GM19043 (cell line): ENCODE measurements around the gene CRYAA.
"Not testable (repeated sequence)": the region's sequence is repeated elsewhere in the genome, so short reads cannot be mapped to it uniquely, and the experiment has no call there.

ENCODE experiments used
- ATAC-seq: cut with Tn5 transposase; IDR thresholded peaks from one replicate; pipeline ENCODE4 v1.9.1; 2021; ENCODE audit warnings: low read depth; ENCODE audit not compliant: unreplicated experiment

The CRYAA gene

DNA sequence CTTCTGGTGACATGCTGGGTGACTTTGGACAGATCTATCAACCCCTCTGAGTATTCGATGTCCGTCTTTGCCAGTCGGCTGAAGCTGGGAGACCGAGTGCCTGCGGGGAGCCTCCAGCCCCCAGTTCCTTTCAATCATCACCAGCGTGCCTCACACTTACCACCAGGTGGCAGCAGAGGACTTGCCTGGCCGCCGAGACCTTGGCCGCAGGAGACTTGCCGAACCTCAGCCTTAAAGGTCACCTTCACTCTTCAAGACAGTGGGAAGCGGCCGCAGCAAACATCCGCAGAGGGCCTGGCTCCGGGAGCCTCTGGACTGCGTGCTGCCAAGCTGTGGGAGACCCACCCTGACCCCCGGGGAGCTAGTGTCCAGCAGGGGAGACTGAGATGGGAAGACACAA, 7.8 kb downstream of the CRYAA start:
- ATAC-seq, result not testable (repeated sequence)

DNA sequence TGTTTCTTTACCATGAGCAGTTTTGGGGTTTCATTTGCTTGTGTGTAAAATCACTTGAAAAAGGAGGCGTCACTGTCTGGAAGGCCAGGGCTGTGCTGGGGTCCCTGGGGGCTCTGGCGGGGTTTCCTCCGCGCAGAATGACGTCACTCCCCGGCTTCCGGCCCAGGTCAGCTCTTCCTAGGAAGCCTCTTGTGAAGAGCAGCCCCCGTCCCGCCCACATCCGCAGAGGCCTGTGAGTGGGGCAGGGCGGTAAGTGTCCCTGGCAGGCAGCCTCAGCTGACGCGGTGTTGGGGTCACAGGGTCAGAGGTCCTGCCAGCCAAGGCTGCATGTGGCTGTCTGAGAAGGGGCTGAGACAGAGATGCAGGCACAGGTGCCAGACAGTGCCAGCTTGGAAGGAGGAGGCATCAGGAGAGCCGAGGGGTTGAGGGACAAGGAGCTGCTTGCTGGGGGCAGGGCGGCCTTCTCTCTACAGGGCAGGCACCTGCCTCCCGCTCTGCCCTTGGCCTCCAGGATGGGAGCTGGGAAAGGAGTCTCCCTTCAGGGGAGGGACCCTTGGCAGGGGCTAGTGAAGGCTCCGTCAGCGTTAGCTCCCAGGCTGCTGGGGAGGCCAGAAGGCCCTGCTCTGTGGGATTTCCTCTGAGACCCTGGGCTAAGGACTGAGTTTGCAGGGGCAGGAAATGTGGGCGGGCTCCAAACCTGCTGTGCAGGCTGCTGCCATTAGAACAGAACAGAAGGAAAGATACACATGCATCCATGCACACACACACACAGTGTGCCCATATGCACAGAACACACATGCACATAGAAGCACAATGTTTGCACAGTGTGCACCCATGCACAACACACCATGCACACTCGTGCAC, 8.5 kb downstream of the CRYAA start:
- not testable (repeated sequence) for ATAC-seq

DNA sequence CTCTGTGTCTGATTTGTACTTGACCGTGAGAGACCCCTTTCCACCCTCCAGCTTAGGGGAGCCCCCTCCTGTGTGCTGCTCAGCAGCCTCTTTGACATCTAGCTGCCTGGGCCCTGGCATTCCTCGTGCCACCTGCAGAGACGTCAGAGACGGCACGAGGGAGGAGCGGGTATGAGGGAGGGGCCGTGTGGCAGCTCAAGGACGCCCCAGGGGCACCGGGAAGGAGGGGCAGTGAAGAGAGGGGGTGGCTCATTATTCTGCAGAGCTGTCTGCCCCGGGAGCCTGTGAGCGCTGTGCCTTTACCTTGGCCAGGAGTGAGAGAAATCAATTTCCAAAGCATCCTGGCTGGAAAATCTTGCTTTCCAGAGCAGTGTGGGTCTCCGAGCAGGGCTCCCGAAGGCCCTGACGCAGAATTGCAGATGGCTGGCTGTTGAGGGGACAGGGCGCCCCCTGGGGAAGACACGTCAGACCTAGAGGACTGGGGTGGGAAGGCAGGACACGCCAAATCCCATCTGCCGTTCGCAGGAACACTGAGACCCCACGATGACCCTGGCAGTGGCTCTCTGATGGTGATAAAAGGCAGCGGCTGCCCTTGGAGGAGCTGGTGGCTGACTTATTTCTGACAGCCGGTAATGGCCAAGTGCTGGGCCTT, 9.5 kb downstream of the CRYAA start:
- not testable (repeated sequence) for ATAC-seq

DNA sequence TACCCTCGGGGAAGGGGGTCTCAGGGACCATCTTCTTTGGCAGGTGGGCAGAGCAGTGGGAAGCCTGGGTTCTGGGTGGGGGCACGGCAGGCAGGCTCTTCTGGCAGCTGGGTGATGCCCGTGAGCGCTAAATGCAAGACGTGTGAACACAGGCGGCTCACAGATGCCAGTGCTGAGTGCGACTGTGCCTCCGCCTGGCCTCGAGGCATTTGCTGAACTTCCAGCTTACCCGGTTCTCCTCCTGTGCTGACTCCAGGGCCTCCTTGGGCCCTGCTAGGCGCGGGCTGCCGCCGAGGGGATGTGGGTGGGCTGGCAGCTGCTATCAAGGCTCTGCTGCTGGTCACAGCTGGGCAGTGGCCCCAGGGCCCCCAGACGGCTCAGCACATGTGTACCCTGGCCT, 12.2 kb downstream of the CRYAA start:
- not testable (repeated sequence) for ATAC-seq

DNA sequence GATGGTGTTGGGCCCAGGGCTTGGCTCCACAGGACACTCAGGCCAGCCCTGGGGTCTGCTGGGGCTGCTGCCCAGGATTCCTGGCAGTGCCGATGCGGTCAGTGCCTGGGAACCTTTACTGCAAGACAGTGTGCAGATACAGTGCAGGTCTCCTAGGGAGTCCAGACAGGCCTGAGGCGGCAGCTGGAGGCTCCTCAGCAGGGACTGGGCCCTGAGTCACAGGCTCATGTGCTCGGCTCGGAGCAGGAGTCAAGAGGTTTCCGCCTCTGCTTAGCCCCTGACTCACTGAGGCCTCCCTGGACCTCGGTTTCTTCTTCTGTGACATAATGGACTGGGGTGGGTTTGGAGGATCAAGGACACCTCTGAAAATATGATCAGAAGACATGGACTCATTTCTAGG, 18.5 kb downstream of the CRYAA start:
- not testable (repeated sequence) for ATAC-seq

DNA sequence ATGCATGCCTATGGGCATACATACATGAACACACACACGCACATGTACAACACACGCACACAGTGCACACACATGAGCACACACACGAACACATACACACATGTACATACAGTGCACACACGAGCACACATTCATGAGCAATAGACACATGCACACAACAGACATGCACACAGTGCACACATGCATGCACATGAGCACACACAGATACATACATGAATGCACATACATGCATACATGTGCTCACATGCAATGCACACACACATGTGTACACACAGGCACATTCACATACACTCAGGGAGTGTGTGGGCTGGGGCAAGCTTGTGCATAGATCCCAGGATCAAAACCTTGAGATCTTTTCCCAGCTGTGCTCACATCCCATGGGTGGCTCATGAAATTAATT, 18.9 kb downstream of the CRYAA start:
- ATAC-seq, result no peak

DNA sequence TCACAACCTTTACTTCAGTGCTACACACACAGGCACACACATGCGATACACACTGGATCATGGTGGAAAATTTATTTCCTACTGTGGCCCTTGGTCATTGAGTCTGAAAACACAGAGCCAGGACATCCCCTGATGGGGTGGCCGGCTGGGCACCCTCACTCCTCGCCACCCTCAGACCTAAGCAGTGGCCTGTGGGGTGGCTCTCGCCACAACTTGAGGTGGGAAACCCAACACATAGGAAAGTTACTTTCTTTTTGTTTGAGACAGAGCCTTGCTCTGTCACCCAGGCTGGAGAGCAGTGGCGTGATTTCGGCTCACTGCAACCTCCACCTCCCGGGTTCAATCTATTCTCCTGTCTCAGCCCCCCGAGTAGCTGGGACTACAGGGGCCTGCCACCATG, 19.4 kb downstream of the CRYAA start:
- ATAC-seq, result no peak

DNA sequence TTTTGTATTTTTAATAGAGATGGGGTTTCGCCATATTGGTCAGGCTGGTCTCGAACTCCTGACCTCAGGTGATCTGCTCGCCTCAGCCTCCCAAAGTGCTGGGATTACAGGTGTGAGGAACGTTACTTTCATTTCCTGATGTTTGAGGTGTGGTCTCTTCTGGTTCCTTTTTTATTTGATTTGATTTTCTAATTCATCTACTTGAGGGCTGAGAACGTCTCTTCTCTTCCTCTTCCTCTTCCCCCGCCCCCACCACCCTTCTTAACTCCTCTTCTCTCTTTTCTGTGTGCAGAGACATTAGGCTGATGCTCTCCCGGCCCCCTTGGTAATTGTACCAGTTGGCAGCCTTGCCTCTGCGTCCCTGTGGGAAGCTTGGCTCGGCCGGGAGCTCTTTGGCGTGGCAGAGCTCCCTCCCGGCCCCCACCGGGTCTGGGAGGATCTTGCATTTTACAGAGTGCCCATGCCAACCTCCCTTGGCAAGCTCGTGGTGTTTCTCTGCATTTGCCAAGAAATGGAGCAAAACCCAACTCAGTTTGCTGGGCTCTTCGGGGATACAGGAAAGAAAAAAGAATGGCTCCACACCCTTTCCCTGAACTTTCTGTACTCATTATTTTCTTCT, 19.9 kb downstream of the CRYAA start:
- no peak for ATAC-seq

DNA sequence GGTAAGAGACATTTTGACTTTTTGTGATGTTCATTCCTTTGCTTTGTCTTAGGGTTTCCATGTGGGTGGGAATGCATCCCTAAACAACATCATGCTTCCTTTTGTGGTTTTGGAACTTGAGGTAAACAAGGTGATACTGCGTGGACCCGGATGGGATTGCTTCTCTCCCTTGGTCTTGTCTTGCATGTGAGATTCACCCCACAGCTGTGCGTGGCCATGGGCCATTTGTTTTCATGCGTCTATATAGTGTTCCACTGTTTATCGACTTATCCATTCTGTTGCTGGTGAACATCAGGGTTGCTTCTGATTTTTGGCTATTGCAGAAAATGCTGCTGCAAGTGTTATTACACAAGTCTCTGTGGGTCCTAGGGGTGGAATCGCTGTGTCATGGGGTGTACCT, 21.1 kb downstream of the CRYAA start:
- ATAC-seq, result no peak

DNA sequence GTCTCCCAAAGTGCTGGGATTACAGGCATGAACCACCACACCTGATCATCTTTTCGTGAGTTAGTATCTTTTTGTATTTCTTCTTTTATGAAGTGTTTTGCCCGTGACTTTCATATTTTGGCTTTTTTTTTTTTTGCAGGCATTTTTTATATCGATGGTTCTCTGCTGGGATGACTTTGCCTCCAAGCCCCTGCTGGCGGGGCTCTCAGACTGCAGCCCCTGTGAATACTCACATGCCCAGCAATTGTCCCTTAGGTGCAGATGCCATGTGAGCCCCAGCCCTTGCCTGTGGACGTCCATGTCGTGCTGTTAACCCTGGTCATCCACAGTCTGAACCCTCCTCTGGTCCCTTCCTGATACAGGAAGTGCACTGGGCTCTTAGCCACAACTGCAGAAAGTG, 21.7 kb downstream of the CRYAA start:
- no peak for ATAC-seq

DNA sequence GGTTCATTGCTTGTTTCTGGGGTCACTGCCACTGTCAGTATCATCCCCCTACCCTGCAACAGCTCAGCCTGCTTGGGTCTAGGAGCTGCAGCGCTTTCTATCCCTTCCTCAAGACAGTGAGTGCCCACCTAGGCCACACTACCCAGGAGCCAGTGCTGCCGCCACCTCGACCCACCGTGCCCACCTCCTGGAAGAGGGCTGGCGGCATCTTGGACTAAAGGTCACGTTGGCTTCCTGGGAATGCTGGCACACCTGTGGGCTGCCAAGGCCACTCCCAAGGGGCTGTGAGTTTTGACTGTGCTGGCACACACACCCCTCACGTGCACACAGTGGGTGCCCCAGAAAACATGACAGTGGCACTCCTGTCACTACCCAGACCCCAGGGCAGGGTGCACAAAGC, 22.1 kb downstream of the CRYAA start:
- no peak for ATAC-seq

DNA sequence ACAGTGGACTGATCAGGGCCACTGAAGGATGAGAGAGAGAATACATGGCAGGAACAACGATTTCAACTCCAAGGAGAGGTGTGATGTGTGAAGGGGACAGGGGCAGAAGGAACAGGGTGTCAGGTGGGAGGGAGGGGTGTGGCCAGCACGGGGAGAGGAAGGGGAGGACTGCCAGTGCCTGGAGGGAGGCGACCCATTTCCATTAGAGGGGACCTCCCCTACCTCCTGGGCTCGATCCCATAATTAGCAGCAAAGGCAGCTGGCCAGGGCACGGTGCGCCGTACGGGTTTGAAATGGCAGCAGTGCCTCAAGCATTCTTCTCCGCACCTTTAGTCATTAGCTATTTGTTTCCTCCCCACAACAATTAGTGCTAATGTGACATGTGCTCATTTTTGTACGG, 22.7 kb downstream of the CRYAA start:
- ATAC-seq, result no peak

DNA sequence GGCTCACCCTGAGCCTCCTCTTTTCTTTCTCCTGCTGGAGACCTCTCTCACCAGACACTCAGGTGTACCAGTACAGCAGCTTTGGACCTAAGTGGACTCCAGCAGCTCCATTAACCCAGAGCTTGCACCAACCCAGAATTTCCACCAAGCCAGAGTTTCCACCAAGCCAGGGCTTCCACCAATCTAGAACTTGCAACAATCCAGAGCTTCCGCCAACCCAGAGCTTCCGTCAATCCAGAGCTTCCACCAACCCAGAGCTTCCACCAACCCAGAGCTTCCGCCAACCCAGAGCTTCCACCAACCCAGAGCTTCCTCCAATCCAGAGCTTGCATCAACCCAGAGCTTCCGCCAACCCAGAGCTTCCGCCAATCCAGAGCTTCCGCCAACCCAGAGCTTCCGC, 23.2 kb downstream of the CRYAA start:
- ATAC-seq, result no peak

DNA sequence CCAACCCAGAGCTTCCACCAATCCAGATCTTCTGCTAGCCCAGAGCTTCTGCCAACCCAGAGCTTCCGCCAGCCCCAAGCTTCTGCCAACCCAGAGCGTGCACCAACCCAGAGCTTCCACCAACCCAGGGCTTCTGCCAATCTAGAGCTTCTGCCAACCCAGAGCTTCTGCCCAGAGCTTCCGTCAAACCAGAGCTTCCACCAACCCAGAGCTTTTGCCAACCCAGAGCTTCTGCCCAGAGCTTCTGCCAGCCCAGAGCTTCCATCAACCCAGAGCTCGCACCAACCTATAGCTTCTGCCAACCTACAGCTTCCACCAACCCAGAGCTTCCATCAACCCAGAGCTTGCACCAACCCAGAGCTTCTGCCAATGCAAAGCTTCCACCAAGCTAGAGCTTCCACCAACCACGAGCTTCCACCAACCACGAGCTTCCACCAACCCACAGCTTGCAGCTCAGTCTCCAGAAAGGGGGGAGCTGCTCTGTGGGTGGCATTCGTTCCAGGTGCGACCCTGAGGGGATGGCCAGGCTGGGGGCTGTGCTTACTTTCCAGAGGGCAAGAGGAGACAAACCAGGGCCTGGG, 23.8 kb downstream of the CRYAA start:
- ATAC-seq, result no peak

DNA sequence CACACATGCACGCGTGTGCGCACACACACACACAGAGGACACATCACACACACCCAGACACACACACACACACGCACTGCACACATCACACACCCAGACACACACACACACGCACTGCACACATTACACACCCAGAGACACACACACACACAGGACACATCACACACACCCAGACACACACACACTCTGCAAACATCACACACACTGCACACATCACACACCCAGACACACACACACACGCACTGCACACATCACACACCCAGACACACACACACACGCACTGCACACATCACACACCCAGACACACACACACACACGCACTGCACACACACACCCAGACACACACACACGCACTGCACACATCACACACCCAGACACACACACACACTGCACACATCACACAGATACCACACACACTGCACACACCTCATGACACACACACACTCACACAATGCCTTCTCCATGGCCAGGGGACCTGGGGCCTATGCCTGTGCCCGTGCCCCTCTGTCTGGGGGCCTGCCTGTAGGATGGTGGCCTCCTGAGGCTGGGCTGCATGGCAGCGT, 24.4 kb downstream of the CRYAA start:
- ATAC-seq, result no peak

DNA sequence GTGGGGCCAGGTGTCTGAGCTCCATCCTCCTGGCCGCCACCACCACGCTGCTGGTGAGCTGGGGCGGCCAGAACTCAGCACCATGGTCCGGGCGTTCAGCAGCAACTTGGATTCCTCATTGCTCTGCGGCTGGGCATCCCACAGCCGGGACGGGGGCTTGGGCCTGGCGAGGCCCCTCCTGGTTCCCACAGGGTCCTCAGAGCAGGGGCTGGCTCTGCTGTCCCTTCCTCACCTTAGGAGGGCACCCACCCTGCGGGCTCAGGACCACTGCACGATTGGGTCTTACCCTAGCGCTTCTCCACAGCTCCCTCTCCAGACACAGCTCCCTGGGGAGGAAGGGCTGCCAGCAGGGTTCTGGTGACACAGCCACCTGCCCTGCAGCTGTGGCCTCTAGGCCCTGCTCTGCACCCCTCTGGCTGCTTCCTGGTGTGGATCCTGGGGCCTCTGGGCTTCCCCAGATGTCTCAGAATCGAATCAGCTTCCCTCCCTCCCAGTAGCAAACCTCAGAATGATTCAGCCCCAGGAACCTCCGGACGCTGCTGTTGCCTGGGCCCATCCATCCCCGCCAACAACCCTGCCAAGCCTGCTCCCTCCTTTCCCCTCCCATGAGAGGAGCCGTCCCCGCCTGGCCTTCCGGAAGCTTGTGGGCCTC, 25.0 kb downstream of the CRYAA start:
- ATAC-seq, result no peak

DNA sequence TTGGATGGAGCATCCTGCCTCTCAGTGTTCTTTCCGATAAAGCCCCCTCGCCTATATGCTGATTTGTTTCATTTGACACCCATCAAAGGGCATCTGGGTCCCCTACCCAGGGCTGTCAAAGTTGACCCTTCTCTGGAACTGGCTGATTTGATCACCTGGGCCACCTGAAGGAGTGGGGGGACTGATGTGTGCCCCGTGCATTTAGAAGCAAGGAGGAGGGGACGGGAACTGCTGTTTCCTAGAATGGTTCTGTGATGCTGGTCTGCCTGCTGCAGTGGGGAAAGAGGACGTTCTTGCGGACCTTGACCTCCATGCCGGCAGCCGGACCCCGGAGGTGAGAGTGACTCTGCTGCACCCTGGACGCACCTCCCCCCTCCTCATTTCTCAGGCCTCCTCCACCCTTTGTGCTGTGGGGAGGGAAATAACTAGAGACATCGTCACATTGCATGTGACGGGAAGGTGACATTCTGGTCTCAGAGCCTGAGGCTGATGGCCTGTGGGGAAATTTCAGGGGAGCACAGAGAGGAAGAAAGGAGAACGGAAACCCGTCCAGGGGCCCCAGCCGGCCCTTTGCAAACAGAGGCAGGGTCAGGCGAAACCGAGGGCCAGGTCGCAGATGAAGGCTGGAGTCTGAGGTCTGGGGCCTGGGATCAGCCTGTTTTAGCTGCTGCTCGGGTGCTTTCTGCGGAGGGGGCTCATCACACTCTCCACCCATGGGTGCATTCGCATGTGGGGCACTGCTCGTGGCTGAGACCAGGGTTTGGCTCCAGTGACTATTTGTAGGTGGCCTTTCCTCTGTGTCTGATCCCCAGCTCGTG, 25.7 kb downstream of the CRYAA start:
- no peak for ATAC-seq

DNA sequence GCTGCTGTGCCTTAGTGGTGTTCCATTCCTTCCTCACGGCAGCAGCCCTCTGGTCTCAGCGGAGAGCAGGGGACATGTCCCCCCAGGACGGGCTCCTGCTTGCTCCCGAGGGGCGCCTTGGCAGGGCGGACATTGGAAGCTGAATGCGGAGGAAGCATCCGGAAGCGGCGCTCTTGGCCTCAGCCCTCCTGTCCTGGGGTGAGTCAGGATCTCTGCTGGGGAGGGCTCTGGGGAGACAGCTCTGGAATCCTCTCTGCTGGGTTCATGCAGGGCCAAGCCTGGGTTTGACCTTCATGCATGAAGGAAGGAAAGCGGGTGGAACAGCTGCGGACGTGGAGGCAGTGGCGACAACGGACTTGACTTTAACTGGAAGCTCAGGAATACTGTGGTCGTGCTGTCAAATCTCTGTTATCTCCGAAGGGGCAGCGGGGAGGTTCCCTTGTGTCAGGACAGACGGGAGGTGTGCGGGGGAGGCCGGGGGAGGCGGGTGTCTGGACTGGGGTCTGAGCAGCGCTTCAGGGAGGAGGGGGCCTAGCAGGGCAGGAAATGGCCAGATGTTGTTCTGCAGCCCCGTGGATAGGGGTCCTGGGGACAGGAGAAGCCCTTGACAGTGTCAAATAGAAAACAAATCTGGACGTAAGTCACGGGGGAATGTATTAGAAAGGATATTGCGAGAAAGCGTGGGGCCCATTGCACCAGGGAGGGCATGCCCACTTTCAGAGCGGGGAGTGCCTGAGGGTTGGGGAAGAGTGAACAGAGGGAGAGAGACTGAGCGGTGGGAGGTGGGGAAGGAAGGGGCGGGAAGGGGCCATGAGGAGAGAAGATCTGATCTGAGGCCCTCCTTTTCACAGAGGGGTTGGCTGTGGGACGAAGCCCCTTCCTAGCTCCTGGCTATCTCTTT, 26.6 kb downstream of the CRYAA start:
- no peak for ATAC-seq

DNA sequence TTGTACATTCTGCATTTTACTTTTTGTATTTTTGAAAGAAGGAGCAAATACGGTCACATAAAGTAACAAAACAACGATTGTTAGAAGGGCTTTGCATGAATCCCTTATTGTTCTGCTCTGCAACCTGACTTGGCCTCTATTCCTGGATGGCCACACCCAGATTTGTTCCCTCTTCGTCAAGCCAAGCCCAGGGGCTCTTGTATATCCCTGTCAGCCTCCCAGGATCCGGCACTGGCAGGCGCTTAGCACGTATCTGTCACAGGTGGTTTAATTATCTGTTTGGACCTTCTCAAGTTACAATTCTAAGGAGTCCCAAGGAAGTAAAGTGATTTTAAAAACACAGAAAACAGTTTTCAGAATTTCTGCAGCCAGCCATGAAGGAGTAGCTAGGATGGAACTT, 28.0 kb downstream of the CRYAA start:
- ATAC-seq, result no peak
